Motor neuron (in vitro differentiated cells): Measurements from ENCODE around the gene ATG13. TPM values are rescaled to one million over a fixed set of nuclear protein-coding genes. Genes with fewer than 3 reads are reported as not detected.
"Not testable (repeated sequence)": the region's sequence is repeated elsewhere in the genome, so short reads cannot be mapped to it uniquely, and the experiment has no call there.

Experiments used
- ATAC-seq, 8 experiments: fragments of 200-7000 bp; cut with Tn5 transposase; replicated peaks in 6 of 8; 2 replicates each; pipeline ENCODE4 v1.8.0; 2021; ENCODE audit warnings: mild to moderate bottlenecking in 8 of 8, moderate library complexity in 8 of 8
- H3K27ac ChIP-seq, 2 donors: fragments of 250-450 bp; sonication (Bioruptor Pico); 2 replicates each; pipeline ENCODE4 v1.9.0; 2021; ENCODE audit warnings: antibody characterized with exemption in 2 of 2, mild to moderate bottlenecking in 2 of 2, moderate library complexity in 1 of 2
- H3K4me1 ChIP-seq, 2 donors: fragments of 250-450 bp; sonication (Bioruptor Pico); replicated peaks in 1 of 2; 2 replicates each; pipeline ENCODE4 v1.6.1; 2021; ENCODE audit warnings: antibody characterized with exemption in 2 of 2, mild to moderate bottlenecking in 2 of 2, moderate library complexity in 1 of 2
- H3K4me3 ChIP-seq, 5 donors: fragments of 250-450 bp; sonication (Bioruptor Pico); 2 replicates each; pipeline ENCODE4 v1.9.0; 2021; ENCODE audit warnings: antibody characterized with exemption in 5 of 5, mild to moderate bottlenecking in 5 of 5, moderate library complexity in 4 of 5
- WGBS, 10 experiments: fragments of 450-650 bp; shearing (Covaris generic); methylation state at CpG; one replicate each; pipeline ENCODE4 v1.0.0; 2022; 5-methylcytosine and 5-hydroxymethylcytosine counted together
- in situ Hi-C, 9 experiments: fragments of 400-800 bp; cut with MboI; loops; one replicate each; pipeline ENCODE4 v1.15.0; 2021; ENCODE audit warnings: low sequenced_read_pairs in 9 of 9, low pct_unique_long_range_greater_than_20kb in 2 of 9; ENCODE audit not compliant: unreplicated experiment in 9 of 9
- total RNA-seq, 8 experiments: library from RNA; unstranded; fragments of 300-600 nt; gene quantifications; 2 replicates each; pipeline versions ENCODE4 v1.2.3 to v1.2.4, GENCODE V29; 2022

The ATG13 gene
- 100 to 1,000 TPM in 1 of 8 experiments, 10 to 100 TPM in 7; 39.9 to 105 (median 65.6) TPM for total RNA-seq

- Histone ChIP-seq H3K4me1 (peaks cover 20 to 38% of the 10 kb centered on the region in 2 donors), H3K4me3 (peak within 1 kb of the TSS; percentile 83 to 98 (median 93)), H3K27ac (peak within 1 kb of the TSS; percentile 99)
- in situ Hi-C loops: no loop called here
- WGBS, 10 experiments: 0 to 1% (median 0%) methylated on average over 3 to 30 of the region's 72 CpGs; no CpG with 5 or more reads in 5 of the 10 experiments
- ATAC-seq: peak; percentile 84 to 97 (median 95)
Measured at GRCh38 chr11:46617134-46617971, at the start of gene ATG13, which contains the start of gene HARBI1. Gene ATG13 (plus strand): TSS chr11:46617553. CDS start chr11:46644292, 26,739 bp downstream. Gene HARBI1 (minus strand): TSS chr11:46617227. CDS start chr11:46616237, 990 bp downstream.

- 25 to 96% (median 81%) methylated on average over 2 of the region's 2 CpGs; no CpG with 5 or more reads in 2 of the 10 experiments for WGBS, 10 experiments
- in situ Hi-C loops: no loop called here
- ATAC-seq: no peak
- Histone ChIP-seq H3K27ac (no peak overlapping the region), H3K4me1 (no peaks in the 10 kb centered on the region), H3K4me3 (no peak overlapping the region)
Measured at GRCh38 chr11:46570790-46571398, 46.5 kb upstream of the ATG13 start.

- in situ Hi-C loops: no loop called here
- Histone ChIP-seq H3K27ac (no peak overlapping the region), H3K4me3 (no peak overlapping the region), H3K4me1 (no peaks in the 10 kb centered on the region)
- no peak for ATAC-seq
- 50 to 100% (median 90%) methylated on average over 1 of the region's 1 CpG for WGBS, 10 experiments
Measured at GRCh38 chr11:46574656-46575055, 42.7 kb upstream of the ATG13 start.

GRCh38 chr11:46577058-46577457 is 40.3 kb upstream of the ATG13 start:
- no peak overlapping the region for H3K27ac ChIP-seq
- H3K4me3 ChIP-seq: no peak overlapping the region
- in situ Hi-C loops: no loop called here
- H3K4me1 ChIP-seq: no peaks in the 10 kb centered on the region
- no peak for ATAC-seq
- 91 to 100% (median 100%) methylated on average over 1 of the region's 1 CpG; no CpG with 5 or more reads in 2 of the 10 experiments for WGBS, 10 experiments

- H3K27ac ChIP-seq: no peak overlapping the region
- in situ Hi-C loops: no loop called here
Measured at GRCh38 chr11:46582588-46582987, 34.8 kb upstream of the ATG13 start.

GRCh38 chr11:46583513-46583912 is 33.8 kb upstream of the ATG13 start:
- in situ Hi-C loops, H3K4me3 ChIP-seq, H3K4me1 ChIP-seq, ATAC-seq, H3K27ac ChIP-seq: not testable (repeated sequence)
- WGBS, 10 experiments: no CpG with 5 or more reads among the region's 1 CpG

More at GRCh38 chr11:46582588-46582987, 34.8 kb upstream of the ATG13 start:
- 83 to 100% (median 96%) methylated on average over 3 to 5 of the region's 5 CpGs for WGBS, 10 experiments
- Histone ChIP-seq H3K4me1 (no peaks in the 10 kb centered on the region), H3K4me3 (no peak overlapping the region)
- no peak for ATAC-seq

- in situ Hi-C loops: no loop called here
- Histone ChIP-seq H3K4me1 (peaks cover 5 to 17% of the 10 kb centered on the region in 2 donors), H3K27ac (no peak overlapping the region), H3K4me3 (no peak overlapping the region)
- ATAC-seq: no peak
- WGBS, 10 experiments: 70 to 100% (median 94%) methylated on average over 1 to 5 of the region's 5 CpGs; no CpG with 5 or more reads in 1 of the 10 experiments
Measured at GRCh38 chr11:46588131-46588530, 29.2 kb upstream of the ATG13 start.

- in situ Hi-C loops: no loop called here
- no peak for ATAC-seq
Measured at GRCh38 chr11:46588915-46589314, 28.4 kb upstream of the ATG13 start.

GRCh38 chr11:46590740-46591605 is 26.4 kb upstream of the ATG13 start:
- no peak overlapping the region for H3K27ac ChIP-seq
- in situ Hi-C loops: no loop called here
- ATAC-seq: peak in 1 of 8 experiments; percentile 20
- peaks cover 5 to 17% of the 10 kb centered on the region in 2 donors for H3K4me1 ChIP-seq
- 21 to 98% (median 83%) methylated on average over 1 to 9 of the region's 11 CpGs; no CpG with 5 or more reads in 1 of the 10 experiments for WGBS, 10 experiments
- H3K4me3 ChIP-seq: no peak overlapping the region

More at GRCh38 chr11:46588915-46589314, 28.4 kb upstream of the ATG13 start:
- H3K4me1 ChIP-seq: peaks cover 5 to 17% of the 10 kb centered on the region in 2 donors
- no peak overlapping the region for H3K4me3 ChIP-seq
- no peak overlapping the region for H3K27ac ChIP-seq

GRCh38 chr11:46593550-46594373 is 23.6 kb upstream of the ATG13 start, which contains the start of gene AMBRA1:
Gene AMBRA1 (minus strand): TSS chr11:46594023. CDS start chr11:46548380, 45,643 bp downstream.
- H3K4me1 ChIP-seq: peaks cover 5 to 17% of the 10 kb centered on the region in 2 donors
- H3K4me3 ChIP-seq: peak within 1 kb of the TSS; percentile 67 to 87 (median 73)
- H3K27ac ChIP-seq: peak within 1 kb of the TSS; percentile 67 to 82
- WGBS, 10 experiments: 0 to 20% (median 5%) methylated on average over 1 to 27 of the region's 54 CpGs; no CpG with 5 or more reads in 1 of the 10 experiments
- in situ Hi-C loops: no loop called here
- ATAC-seq: peak; percentile 84 to 95 (median 92)

GRCh38 chr11:46594374-46594700 is 23.0 kb upstream of the ATG13 start:
- WGBS, 10 experiments: 20 to 69% (median 42%) methylated on average over 2 to 3 of the region's 3 CpGs; no CpG with 5 or more reads in 1 of the 10 experiments
- Histone ChIP-seq H3K27ac (peak overlapping the region in 1 of 2 donors; percentile 40), H3K4me1 (peaks cover 5 to 17% of the 10 kb centered on the region in 2 donors), H3K4me3 (peak overlapping the region; percentile 67 to 87 (median 73))
- no peak for ATAC-seq
- in situ Hi-C loops: no loop called here

GRCh38 chr11:46594785-46595184 is 22.6 kb upstream of the ATG13 start:
- H3K4me1 ChIP-seq: peaks cover 5 to 17% of the 10 kb centered on the region in 2 donors
- ATAC-seq: no peak
- 87 to 100% (median 90%) methylated on average over 1 to 9 of the region's 10 CpGs; no CpG with 5 or more reads in 3 of the 10 experiments for WGBS, 10 experiments
- in situ Hi-C loops: no loop called here
- no peak overlapping the region for H3K4me3 ChIP-seq
- no peak overlapping the region for H3K27ac ChIP-seq
